ENCODE measurements around the gene ZNF474.

DNA sequence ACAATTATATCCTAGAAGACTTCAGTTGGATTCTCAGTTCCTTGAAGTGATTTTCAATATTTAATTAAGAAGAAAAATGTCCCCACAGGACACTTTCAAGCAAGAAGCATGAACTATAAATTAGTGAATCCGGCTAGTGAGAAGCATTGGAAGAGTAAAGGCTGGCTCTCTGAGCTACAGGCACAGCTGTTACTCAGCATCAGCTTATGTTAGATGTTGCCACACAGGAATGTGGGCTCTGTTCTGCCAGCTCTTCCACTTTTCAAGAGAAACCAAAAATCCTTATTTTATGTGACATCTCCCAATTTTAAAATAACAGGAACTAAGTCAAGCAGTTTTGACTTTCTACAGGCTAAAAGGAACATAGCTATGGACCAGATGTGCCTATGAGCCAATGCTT, 14.9 kb downstream of the ZNF474 start:
- TF ChIP-seq, protein P1, sequence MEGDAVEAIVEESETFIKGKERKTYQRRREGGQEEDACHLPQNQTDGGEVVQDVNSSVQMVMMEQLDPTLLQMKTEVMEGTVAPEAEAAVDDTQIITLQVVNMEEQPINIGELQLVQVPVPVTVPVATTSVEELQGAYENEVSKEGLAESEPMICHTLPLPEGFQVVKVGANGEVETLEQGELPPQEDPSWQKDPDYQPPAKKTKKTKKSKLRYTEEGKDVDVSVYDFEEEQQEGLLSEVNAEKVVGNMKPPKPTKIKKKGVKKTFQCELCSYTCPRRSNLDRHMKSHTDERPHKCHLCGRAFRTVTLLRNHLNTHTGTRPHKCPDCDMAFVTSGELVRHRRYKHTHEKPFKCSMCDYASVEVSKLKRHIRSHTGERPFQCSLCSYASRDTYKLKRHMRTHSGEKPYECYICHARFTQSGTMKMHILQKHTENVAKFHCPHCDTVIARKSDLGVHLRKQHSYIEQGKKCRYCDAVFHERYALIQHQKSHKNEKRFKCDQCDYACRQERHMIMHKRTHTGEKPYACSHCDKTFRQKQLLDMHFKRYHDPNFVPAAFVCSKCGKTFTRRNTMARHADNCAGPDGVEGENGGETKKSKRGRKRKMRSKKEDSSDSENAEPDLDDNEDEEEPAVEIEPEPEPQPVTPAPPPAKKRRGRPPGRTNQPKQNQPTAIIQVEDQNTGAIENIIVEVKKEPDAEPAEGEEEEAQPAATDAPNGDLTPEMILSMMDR (IDR thresholded peaks at IDR 0.05; ENCODE audit: insufficient read depth, low read length, poor library complexity, severe bottlenecking) = no peak
- no peak for TF ChIP-seq EZH2phosphoT487 (conservative IDR thresholded peaks at IDR 0.05; ENCODE audit: low read length)
